ENCODE results near the gene SLC22A16.

SLC22A16 gene

GRCh38 chr6:110399219-110400071, 77.0 kb downstream of the SLC22A16 start:
- peak; percentile 21 for DNase-seq (ENCODE audit: low read depth)

GRCh38 chr6:110398778-110399177, 77.6 kb downstream of the SLC22A16 start:
- peak; percentile 60 for DNase-seq (ENCODE audit: low read depth)

DNA sequence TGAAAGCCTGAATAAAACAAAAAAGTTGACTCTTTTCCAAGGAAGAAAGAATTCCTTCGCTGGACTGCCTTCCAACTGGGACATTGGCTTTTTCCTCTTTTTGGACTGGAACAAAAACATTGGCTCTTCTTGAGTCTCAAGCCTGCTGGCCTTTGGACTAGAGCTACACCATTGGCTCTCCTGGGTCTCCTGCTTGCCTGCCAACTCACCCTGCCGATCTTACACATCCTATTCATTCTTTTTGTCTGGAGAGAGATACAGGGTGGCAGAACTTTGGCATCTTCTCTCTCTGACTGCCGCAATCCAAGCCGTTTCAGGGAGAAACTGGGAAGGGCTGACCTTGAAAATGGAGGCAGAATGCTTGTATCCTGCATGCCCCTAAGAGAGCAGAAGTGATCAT, 81.2 kb downstream of the SLC22A16 start:
- DNase-seq (ENCODE audit: low read depth), result no peak

DNA sequence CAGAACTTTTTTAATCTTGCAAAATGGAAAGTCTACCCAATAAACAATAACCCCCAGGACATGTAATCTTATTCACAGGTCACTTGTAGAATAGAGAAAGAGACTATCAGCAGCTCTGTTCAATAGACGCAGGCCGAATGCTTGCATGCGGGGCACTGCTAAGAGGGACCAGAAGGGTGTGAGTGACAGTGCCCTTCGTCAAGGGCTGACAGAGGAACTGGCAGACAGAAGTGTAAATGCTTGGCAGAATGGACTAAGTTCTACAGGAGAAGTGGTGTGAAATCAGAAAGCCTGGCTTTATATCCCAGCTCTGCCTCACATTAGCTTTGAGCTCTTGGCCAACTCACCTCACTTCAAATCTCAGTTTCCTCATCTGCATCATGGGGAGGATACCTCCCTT, 82.0 kb downstream of the SLC22A16 start:
- DNase-seq (ENCODE audit: low read depth), result no peak

- no peak for DNase-seq (ENCODE audit: low read depth)
Measured at GRCh38 chr6:110392727-110393126, 83.7 kb downstream of the SLC22A16 start.

GRCh38 chr6:110390404-110390803, 86.0 kb downstream of the SLC22A16 start:
- DNase-seq (ENCODE audit: low read depth), result no peak

GRCh38 chr6:110389689-110390382, 86.6 kb downstream of the SLC22A16 start:
- no peak for DNase-seq (ENCODE audit: low read depth)

GRCh38 chr6:110387986-110388385, 88.4 kb downstream of the SLC22A16 start:
- DNase-seq (ENCODE audit: low read depth), result no peak

GRCh38 chr6:110385458-110385863, 91.0 kb downstream of the SLC22A16 start:
- DNase-seq (ENCODE audit: low read depth), result no peak

DNA sequence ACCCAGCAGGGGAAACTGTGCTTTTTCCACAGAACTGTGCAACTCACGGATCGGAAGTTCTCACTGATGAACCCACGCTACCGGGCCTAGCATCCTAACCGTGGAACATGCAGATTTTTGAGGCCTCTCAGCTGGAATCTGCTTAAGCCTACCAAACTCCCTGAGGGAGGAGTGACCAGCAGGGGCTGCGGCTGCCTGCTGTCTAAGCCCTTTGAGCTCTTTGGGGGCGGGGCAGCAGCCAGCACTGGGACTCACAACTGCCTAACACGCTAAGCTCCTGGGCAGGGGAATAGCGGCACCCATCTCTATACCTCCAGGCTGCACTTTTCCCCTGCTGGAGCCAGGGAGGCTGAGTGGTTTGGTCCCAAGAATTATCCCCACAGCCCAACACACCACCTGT, 97.9 kb downstream of the SLC22A16 start:
- DNase-seq (ENCODE audit: low read depth), result no peak
